GM18870 (cell line): Measurements from ENCODE around the gene CA10.

ENCODE experiments used
- ATAC-seq: cut with Tn5 transposase; IDR thresholded peaks from one replicate; pipeline ENCODE4 v1.9.1; 2021; ENCODE audit warnings: moderate library complexity; ENCODE audit not compliant: unreplicated experiment

The CA10 gene

GRCh38 chr17:52158450-52159042 lies at the start of gene CA10:
CA10 (minus strand) TSS chr17:52158714.
- no peak for ATAC-seq

- no peak for ATAC-seq
Observed at GRCh38 chr17:52207796-52208195, 49.3 kb upstream of the CA10 start.

GRCh38 chr17:52202520-52203080 lies 44.1 kb upstream of the CA10 start:
- no peak for ATAC-seq

GRCh38 chr17:52201767-52202519 lies 43.4 kb upstream of the CA10 start:
- ATAC-seq = no peak

- ATAC-seq = no peak
Observed at GRCh38 chr17:52191491-52191890, 33.0 kb upstream of the CA10 start.

GRCh38 chr17:52181782-52182181 lies 23.3 kb upstream of the CA10 start:
- no peak for ATAC-seq

- ATAC-seq = no peak
Observed at GRCh38 chr17:52178012-52178411, 19.5 kb upstream of the CA10 start.

GRCh38 chr17:52170963-52171572 lies 12.6 kb upstream of the CA10 start:
- ATAC-seq = no peak

- no peak for ATAC-seq
Observed at GRCh38 chr17:52160136-52160567, 1.6 kb upstream of the CA10 start.

- no peak for ATAC-seq
Observed at GRCh38 chr17:52159246-52160135, 977 bp upstream of the CA10 start.

- no peak for ATAC-seq
Observed at GRCh38 chr17:52157603-52158449, 688 bp downstream of the CA10 start.

GRCh38 chr17:52156576-52157570 lies 1.6 kb downstream of the CA10 start:
- ATAC-seq = no peak

- ATAC-seq = no peak
Observed at GRCh38 chr17:52155301-52155700, 3.2 kb downstream of the CA10 start.

- ATAC-seq = no peak
Observed at GRCh38 chr17:52154466-52154865, 4.0 kb downstream of the CA10 start.

- no peak for ATAC-seq
Observed at GRCh38 chr17:52150935-52151334, 7.6 kb downstream of the CA10 start.

- ATAC-seq = no peak
Observed at GRCh38 chr17:52149626-52150025, 8.9 kb downstream of the CA10 start.

GRCh38 chr17:52148969-52149351 lies 9.6 kb downstream of the CA10 start:
- ATAC-seq = no peak

GRCh38 chr17:52148288-52148968 lies 10.1 kb downstream of the CA10 start:
- ATAC-seq = no peak
